Activated CD4-positive, alpha-beta T cell treated with anti-CD3 and anti-CD28 coated beads, Interleukin-2, amount 10 ng/mL, durations not matched to agents 24 days and 14 days (primary cell): Measurements from ENCODE around the gene THSD7B. TPM values are rescaled to one million over a fixed set of nuclear protein-coding genes. Genes with fewer than 3 reads are reported as not detected.
"Not testable (repeated sequence)": the region's sequence is repeated elsewhere in the genome, so short reads cannot be mapped to it uniquely, and the experiment has no call there.

Source experiments
- DNase-seq: peaks from one replicate; pipeline ENCODE4 v3.0.0; 2022
- H3K27ac Mint-ChIP-seq: one replicate; pipeline ENCODE4 v1.8.0; 2022; ENCODE audit warnings: mild to moderate bottlenecking, mixed read lengths
- H3K27me3 Mint-ChIP-seq: one replicate; pipeline ENCODE4 v1.8.0; 2022; ENCODE audit warnings: mixed read lengths
- H3K36me3 Mint-ChIP-seq: one replicate; pipeline ENCODE4 v1.8.0; 2022; ENCODE audit warnings: low read depth, mild to moderate bottlenecking, mixed read lengths
- H3K4me1 Mint-ChIP-seq: one replicate; pipeline ENCODE4 v1.8.0; 2021; ENCODE audit warnings: mixed read lengths
- H3K4me3 Mint-ChIP-seq: one replicate; pipeline ENCODE4 v1.8.0; 2022; ENCODE audit warnings: mild to moderate bottlenecking, moderate library complexity, mixed read lengths
- H3K9me3 Mint-ChIP-seq: one replicate; pipeline ENCODE4 v1.8.0; 2021; ENCODE audit warnings: mixed read lengths
- intact Hi-C: fragments of 100-400 bp; cut with micrococcal nuclease; formaldehyde crosslinking; loops from one replicate; pipeline ENCODE4 v1.15.1; 2023
- total RNA-seq: library from RNA; stranded (reverse); gene quantifications from 2 replicates; pipeline ENCODE4 v1.2.3, GENCODE V29; 2022

Gene THSD7B
- total RNA-seq, 1 donor from 2014 or later: not detected

DNA sequence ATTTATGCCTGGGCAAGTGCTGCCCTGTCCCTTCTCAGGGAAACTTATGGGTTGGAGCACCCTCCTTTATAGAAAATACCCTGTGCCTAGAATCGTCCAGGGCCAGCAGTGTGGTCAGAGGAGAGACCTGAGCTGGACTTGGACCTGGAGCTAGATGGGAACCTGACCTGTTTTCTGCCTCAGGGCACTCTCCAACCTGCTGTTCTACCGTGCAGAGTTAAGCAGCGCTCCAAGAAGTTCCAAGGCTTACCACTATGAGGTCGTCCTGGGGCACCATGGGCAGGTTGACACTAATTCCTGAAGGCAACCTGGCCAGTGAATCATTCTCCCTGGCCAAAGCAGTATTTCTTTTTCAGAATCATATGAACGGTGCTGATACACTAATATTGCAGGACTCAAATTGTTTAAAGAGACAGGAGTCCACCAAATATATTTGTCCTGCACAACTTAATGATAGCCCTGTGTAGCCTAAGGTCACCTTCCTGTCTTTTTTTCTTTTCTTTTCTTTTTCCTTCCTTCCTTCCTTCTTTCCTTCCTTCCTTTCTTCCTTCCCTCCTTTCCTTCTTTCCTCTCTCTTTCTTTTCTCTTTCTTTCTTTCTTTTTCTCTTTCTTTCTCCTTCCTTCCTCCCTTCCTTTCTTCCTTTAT lies 743.5 kb downstream of the THSD7B start:
- Mint-ChIP-seq H3K9me3 (peaks cover 5% of the 10 kb centered on the region), H3K36me3 (no peaks in the 10 kb centered on the region), H3K4me3 (no peak overlapping the region), H3K27ac (no peak overlapping the region), H3K4me1 (no peaks in the 10 kb centered on the region), H3K27me3 (no peaks in the 10 kb centered on the region)
- DNase-seq: no peak
- intact Hi-C loops: no loop called here

DNA sequence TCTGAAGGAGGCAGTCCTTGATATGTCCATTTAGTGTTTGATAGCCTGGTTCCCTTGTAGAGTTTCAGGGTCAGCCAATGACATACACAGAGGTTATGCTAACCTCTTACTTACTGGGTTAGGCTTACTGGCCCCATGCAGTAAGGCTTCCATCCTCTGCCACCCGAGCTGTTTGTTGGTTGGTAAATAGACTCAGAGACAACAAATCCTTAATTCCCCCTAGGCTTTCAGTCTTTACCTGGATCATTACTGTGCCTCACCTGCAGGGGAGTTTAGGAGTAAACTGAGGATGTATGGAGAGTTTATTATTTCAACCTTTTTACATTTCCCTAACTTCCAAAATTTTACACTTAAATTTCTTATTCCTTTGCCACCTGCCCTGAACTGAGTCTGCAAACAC lies 746.2 kb downstream of the THSD7B start:
- no peak for DNase-seq
- intact Hi-C loops: no loop called here
- Mint-ChIP-seq H3K4me3 (no peak overlapping the region), H3K36me3 (no peaks in the 10 kb centered on the region), H3K4me1 (no peaks in the 10 kb centered on the region), H3K27me3 (no peaks in the 10 kb centered on the region), H3K27ac (no peak overlapping the region), H3K9me3 (no peaks in the 10 kb centered on the region)

DNA sequence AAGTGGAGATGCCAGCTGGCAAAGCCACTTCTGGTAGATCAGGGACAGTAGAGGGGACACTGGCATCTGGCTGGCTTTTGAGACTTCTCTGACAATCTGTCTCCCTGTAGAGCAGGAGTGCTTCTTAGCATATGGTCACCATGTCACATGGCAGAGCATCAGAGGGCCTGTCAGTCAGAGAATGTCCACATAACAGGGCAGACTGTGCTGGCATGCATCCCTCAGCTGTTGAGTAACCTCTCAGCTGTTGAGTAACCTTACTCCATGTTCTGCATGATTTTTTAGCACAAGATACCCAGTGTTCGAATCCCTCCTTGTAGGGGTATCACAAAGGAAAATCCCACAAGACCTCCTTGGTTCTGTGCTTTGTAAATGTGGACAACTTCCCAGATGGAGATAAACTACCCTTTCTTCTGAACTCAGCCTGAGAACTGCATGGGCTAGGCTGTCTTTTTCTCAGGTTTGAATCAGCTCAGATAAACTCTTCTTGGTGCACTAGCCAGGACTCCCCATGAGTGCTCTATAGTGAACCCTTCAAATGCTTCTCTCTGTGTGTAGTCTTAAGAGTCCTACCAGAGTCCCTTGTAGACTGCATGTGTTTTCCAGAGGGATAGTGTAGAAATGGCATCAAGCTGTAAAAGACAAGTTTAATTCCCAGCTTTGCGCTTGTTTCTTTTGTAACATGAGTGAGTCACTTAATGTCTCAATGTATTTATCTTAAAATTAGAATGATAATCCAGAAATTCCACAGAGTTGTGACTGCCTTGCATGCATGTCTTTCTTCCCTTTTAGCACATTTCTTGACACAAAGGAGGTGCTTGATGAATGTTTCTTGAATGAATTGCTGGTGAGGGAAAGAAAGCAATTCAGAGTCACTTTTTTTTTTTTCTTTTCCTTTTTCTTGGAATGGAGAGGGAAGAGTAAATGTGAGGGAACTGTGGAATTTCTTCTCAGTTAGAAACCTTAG lies 756.6 kb downstream of the THSD7B start:
- Mint-ChIP-seq H3K27ac (no peak overlapping the region), H3K27me3 (no peaks in the 10 kb centered on the region), H3K4me3 (no peak overlapping the region), H3K9me3 (no peaks in the 10 kb centered on the region), H3K4me1 (no peaks in the 10 kb centered on the region), H3K36me3 (no peaks in the 10 kb centered on the region)
- DNase-seq: no peak
- intact Hi-C loops: no loop called here

DNA sequence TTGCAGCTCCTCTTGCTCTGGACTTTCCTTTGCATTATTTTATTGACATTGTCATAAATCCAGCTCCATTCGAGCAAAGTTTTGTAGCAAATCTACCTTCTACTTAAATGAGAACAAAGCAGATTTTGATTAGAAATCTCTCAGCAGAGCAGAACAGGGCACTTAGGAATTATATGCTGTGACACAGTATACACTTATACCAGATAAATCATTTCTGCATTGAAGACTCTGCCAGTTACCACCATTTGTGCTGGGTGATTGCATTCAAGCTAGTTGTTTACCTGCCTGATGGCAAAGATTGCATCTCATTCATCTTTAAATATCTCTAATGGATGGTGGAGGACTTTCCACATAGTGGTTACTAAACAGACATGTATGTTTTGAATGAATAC lies 757.3 kb downstream of the THSD7B start:
- Mint-ChIP-seq H3K9me3 (no peaks in the 10 kb centered on the region), H3K4me1 (no peaks in the 10 kb centered on the region), H3K27ac (no peak overlapping the region), H3K36me3 (no peaks in the 10 kb centered on the region), H3K27me3 (no peaks in the 10 kb centered on the region), H3K4me3 (no peak overlapping the region)
- no peak for DNase-seq
- intact Hi-C loops: no loop called here

DNA sequence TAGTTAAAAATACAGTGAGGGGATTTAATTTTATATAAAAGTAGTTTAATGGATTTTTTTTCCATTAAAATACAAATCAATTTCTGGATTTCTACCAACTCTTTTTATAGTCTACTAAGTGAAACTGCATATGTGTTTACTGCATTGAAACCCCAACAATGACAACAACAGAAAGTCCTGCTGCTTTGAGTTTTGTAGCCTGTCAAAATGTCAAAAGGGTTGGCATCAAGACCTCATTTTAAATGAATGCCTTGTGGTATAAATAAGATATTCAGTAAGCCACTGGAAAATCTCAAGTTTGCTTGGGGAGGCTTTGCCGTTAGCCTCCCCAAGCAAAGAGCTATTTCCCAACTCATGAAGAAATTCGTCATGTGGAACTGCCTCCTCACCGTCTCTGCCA lies 758.6 kb downstream of the THSD7B start:
- intact Hi-C loops: no loop called here

DNA sequence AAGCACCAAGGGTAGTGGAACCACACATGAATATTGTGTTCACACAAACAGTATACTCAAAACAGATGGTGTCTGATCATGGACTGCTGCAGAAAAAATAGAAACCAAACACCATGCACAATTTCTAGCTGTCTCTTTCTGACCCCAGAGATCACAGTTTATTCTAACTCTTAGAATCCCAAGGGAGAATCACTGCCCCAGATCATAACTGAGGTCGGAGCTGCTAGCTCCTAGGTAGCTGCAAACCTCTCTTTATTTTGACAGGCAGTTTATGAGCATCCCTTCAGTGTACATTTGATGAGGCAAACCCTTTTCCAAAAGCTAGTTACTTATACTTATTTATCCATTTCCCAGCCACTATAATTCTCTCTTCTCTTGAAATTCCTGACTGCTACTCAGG lies 759.8 kb downstream of the THSD7B start:
- Mint-ChIP-seq H3K4me1 (no peaks in the 10 kb centered on the region), H3K9me3 (no peaks in the 10 kb centered on the region), H3K4me3 (no peak overlapping the region), H3K27ac (no peak overlapping the region), H3K36me3 (no peaks in the 10 kb centered on the region), H3K27me3 (no peaks in the 10 kb centered on the region)
- intact Hi-C loops: no loop called here
- no peak for DNase-seq

More for the DNA sequence above, 758.6 kb downstream of the THSD7B start:
- H3K27me3 Mint-ChIP-seq: no peaks in the 10 kb centered on the region
- DNase-seq: no peak
- no peak overlapping the region for H3K4me3 Mint-ChIP-seq
- H3K9me3 Mint-ChIP-seq: no peaks in the 10 kb centered on the region
- H3K4me1 Mint-ChIP-seq: no peaks in the 10 kb centered on the region
- H3K36me3 Mint-ChIP-seq: no peaks in the 10 kb centered on the region
- no peak overlapping the region for H3K27ac Mint-ChIP-seq

DNA sequence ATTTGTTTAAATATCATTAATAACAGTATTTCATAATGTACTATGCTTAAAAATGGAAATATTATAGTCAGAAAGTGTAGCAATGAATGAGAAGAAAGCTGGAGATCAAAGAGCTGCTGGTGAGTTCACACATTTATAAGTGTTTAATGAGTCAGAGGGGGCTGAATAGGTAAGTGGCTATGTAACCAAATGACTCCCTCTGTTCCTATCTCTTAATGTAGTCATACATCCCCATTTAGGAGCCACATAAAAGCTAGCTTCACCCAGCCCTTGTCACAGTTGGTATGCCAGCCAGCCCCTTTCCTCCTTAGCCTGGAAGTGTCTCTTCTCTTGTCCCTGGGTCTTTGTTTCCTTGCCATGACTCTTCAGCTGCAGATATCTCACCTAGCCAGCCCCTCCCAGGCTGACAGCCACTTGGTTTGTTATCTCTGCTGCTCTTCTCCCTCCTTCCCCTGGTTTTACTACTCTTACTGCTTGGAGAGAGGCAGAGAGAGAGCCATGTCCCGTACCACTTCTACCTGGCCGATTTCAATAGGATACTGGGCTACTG lies 760.4 kb downstream of the THSD7B start:
- no peak overlapping the region for H3K4me3 Mint-ChIP-seq
- no peak overlapping the region for H3K27ac Mint-ChIP-seq
- H3K9me3 Mint-ChIP-seq: no peaks in the 10 kb centered on the region
- H3K4me1 Mint-ChIP-seq: no peaks in the 10 kb centered on the region
- DNase-seq: no peak
- H3K27me3 Mint-ChIP-seq: no peaks in the 10 kb centered on the region
- intact Hi-C loops: no loop called here
- no peaks in the 10 kb centered on the region for H3K36me3 Mint-ChIP-seq

DNA sequence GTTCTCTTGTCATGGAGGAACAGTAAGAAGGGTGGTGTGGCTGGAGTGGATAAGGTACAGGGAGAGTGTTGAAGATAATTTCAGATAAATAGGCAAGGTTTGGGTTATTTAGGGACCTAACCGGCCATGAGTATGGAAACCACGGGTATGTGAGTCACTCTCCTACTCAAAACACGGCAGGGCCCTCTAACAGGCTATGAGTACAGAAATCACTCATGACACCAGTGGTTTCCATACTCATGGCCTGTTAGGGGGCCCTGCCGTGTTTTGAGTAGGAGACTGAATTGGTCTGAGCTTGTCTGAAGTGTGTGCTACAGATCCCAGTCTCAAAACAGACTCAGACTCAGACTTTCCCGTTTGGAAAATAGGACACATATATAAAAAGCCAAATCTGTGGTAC lies 770.6 kb downstream of the THSD7B start:
- Mint-ChIP-seq H3K4me1 (no peaks in the 10 kb centered on the region), H3K27ac (no peak overlapping the region), H3K9me3 (no peaks in the 10 kb centered on the region), H3K4me3 (no peak overlapping the region), H3K27me3 (no peaks in the 10 kb centered on the region), H3K36me3 (no peaks in the 10 kb centered on the region)
- DNase-seq: no peak
- intact Hi-C loops: no loop called here

DNA sequence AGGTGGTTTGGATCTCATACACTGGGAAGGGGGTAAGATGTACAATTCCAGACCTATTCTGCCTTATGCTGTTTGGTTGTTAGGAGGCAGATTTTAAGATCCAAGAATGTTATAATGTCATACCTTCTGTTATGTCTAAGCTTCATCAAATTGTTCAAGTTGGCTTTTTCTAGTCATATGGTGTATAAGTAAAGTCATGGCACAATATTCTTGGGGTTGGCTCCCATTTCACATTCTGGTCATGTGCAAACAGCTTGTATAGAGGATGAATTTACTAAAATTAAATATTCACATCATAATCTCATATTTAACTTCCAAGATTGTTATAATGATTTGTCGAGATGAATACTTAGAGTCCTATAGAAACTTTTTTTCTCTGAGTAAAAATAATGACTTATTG lies 774.0 kb downstream of the THSD7B start:
- Mint-ChIP-seq H3K9me3 (no peaks in the 10 kb centered on the region), H3K4me3 (no peak overlapping the region), H3K27ac (no peak overlapping the region), H3K36me3 (no peaks in the 10 kb centered on the region), H3K4me1 (no peaks in the 10 kb centered on the region), H3K27me3 (no peaks in the 10 kb centered on the region)
- DNase-seq: no peak
- intact Hi-C loops: no loop called here

DNA sequence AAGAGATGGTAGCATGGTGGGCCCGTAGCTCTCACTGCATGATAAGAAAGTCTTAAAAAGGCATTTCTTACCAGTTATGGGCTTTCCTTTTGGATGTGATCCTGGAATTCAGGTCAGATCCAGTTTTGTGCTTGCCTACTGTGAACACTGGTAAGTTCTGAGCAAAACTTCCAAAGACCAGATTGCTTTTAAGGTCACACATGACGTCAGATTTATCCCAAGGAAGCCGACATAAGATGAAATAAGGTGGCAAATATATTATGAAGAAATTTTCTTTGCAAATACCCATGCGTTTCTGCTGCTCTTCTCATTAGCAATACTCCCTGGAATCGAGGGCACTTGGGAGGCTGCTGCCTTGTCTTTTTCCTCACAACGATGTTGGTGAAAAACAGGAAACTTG lies 782.5 kb downstream of the THSD7B start:
- H3K36me3 Mint-ChIP-seq: no peaks in the 10 kb centered on the region
- H3K9me3 Mint-ChIP-seq: no peaks in the 10 kb centered on the region
- DNase-seq: no peak
- H3K4me3 Mint-ChIP-seq: no peak overlapping the region
- H3K27me3 Mint-ChIP-seq: no peaks in the 10 kb centered on the region
- H3K4me1 Mint-ChIP-seq: no peaks in the 10 kb centered on the region
- intact Hi-C loops: no loop called here
- no peak overlapping the region for H3K27ac Mint-ChIP-seq

DNA sequence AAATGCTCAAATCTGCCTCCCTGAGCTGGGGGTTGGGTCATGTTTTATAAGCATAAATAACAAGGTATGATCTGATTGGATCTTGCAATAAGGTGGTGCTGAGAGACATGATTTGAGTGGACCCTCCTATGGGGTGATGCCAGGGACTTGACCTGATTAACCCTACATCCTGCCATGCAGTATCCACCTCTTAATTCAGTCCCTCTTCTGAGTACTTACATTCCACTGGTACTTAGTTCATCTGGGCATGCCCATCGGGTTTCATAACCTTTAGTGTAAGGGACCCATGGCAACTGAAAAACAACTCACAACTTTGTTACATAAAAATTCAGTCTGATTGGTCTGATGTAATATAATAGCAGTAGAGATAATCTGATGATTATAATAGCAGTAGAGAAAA lies 801.0 kb downstream of the THSD7B start:
- intact Hi-C loops: no loop called here
- Mint-ChIP-seq H3K36me3 (no peaks in the 10 kb centered on the region), H3K4me3 (no peak overlapping the region), H3K4me1 (no peaks in the 10 kb centered on the region), H3K9me3 (no peaks in the 10 kb centered on the region), H3K27ac (no peak overlapping the region), H3K27me3 (no peaks in the 10 kb centered on the region)
- no peak for DNase-seq

DNA sequence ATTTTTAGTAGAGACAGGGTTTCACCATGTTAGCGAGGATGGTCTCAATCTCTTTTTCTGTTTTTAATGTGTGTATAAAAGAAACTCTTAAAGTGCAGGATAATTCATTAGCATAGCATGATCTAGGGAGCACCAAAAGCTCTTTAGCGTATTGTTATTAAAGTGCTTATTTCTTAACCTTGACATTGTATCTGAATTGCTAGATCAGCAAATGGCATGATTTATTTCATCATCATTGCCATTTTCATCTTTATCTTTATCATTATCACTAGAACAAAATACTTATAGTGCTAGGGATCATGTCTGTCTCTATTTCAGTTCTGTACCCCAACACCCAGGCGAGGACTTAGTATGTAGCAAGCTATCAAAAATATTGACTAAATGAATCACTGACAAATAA lies 805.1 kb downstream of the THSD7B start:
- H3K4me1 Mint-ChIP-seq: no peaks in the 10 kb centered on the region
- no peak overlapping the region for H3K4me3 Mint-ChIP-seq
- H3K27me3 Mint-ChIP-seq: no peaks in the 10 kb centered on the region
- intact Hi-C loops: no loop called here
- no peak for DNase-seq
- no peak overlapping the region for H3K27ac Mint-ChIP-seq
- no peaks in the 10 kb centered on the region for H3K36me3 Mint-ChIP-seq
- H3K9me3 Mint-ChIP-seq: no peaks in the 10 kb centered on the region

DNA sequence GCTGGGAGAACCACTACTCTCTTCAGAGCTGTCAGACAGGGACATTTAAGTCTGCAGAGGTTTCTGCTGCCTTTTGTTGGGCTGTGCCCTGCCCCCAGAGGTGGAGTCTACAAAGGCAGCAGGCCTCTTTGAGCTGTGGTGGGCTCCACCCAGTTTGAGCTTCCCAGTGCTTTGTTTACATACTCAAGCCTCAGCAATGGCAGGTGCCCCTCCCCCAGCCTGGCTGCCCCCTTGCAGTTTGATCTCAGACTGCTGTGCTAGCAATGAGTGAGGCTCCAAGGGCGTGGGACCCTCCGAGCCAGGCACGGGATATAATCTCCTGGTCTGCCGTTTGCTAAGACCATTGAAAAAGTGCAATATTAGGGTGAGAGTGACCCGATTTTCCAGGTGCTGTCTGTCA lies 822.5 kb downstream of the THSD7B start:
- H3K27ac Mint-ChIP-seq, H3K4me3 Mint-ChIP-seq, H3K27me3 Mint-ChIP-seq, H3K9me3 Mint-ChIP-seq, intact Hi-C loops, H3K4me1 Mint-ChIP-seq, DNase-seq, H3K36me3 Mint-ChIP-seq: not testable (repeated sequence)

DNA sequence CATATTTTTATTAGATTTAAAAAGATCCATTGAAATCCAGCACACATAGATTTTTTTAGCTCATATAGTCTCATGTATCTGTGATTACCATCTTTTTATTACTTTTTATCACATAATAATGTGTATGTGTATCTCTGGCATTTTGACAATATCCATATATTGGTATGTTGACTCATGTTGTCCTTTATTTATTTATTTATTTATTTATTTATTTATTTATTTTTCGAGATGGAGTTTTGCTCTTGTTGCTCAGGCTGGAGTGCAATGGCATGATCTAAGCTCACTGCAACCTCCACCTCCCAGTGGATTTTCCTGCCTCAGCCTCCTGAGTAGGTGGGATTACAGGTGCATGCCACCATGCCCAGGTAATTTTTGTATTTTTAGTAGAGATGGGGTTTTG lies 823.2 kb downstream of the THSD7B start:
- H3K4me3 Mint-ChIP-seq, H3K9me3 Mint-ChIP-seq, H3K27me3 Mint-ChIP-seq, H3K36me3 Mint-ChIP-seq, H3K4me1 Mint-ChIP-seq, DNase-seq, H3K27ac Mint-ChIP-seq, intact Hi-C loops: not testable (repeated sequence)
